Measurements from ENCODE around the gene IMMP2L.

- TF ChIP-seq RELA (CRISPR knock-in tag; IDR thresholded peaks at IDR 0.05; ENCODE audit: borderline replicate concordance) (no peak), CTCF (IDR thresholded peaks at IDR 0.05) (no peak), GTF2I (CRISPR knock-in tag; conservative IDR thresholded peaks at IDR 0.05) (no peak), TCF7 (CRISPR knock-in tag; IDR thresholded peaks at IDR 0.05; ENCODE audit: low read depth) (no peak), ZBTB21 (CRISPR knock-in tag; IDR thresholded peaks at IDR 0.05; ENCODE audit: borderline replicate concordance) (no peak), JUN (CRISPR knock-in tag; IDR thresholded peaks at IDR 0.05) (no peak), ARID4B (CRISPR knock-in tag; IDR thresholded peaks at IDR 0.05; ENCODE audit: borderline replicate concordance) (no peak), USF1 (CRISPR knock-in tag; IDR thresholded peaks at IDR 0.05) (no peak)
These were observed 25.2 kb downstream of the IMMP2L start for GRCh38 chr7:111537134-111537533.

Measured in WTC11 (cell line).